IMR-90 (cell line): Measurements from ENCODE around the gene OAS3.

Source experiments
- BHLHE40 ChIP-seq: fragments of 150-350 bp; IDR thresholded peaks from 2 replicates; pipeline ENCODE4 v1.6.1; 2016; ENCODE audit warnings: mild to moderate bottlenecking, low read depth, low read length
- CEBPB ChIP-seq: IDR thresholded peaks from 2 replicates; pipeline ENCODE4 v1.6.1; 2012; ENCODE audit warnings: low read depth, low read length, improper control_type of control experiment
- FOS ChIP-seq: fragments of 150-350 bp; IDR thresholded peaks from 2 replicates; pipeline ENCODE4 v1.6.1; 2016; ENCODE audit warnings: low read depth, low read length
- MAZ ChIP-seq: IDR thresholded peaks from 2 replicates; pipeline ENCODE4 v1.6.1; 2012; ENCODE audit warnings: low read depth, mild to moderate bottlenecking, low read length, improper control_type of control experiment, moderate library complexity, borderline replicate concordance
- NFE2L2 ChIP-seq: fragments of 150-350 bp; IDR thresholded peaks from 2 replicates; pipeline ENCODE4 v1.6.1; 2016; ENCODE audit warnings: low read depth, mild to moderate bottlenecking, low read length
- POLR2A ChIP-seq: IDR thresholded peaks from 2 replicates; pipeline ENCODE4 v1.6.1; 2012; ENCODE audit warnings: mild to moderate bottlenecking, low read depth, low read length
- RAD21 ChIP-seq: IDR thresholded peaks from 2 replicates; pipeline ENCODE4 v1.6.1; 2012; ENCODE audit warnings: low read length, improper control_type of control experiment
- RCOR1 ChIP-seq: IDR thresholded peaks from 2 replicates; pipeline ENCODE4 v1.6.1; 2012; ENCODE audit warnings: mild to moderate bottlenecking, low read length, improper control_type of control experiment; ENCODE audit not compliant: insufficient replicate concordance
- RFX5 ChIP-seq: IDR thresholded peaks from 2 replicates; pipeline ENCODE4 v1.8.0; 2012; ENCODE audit warnings: low read depth, mild to moderate bottlenecking, low read length, moderate library complexity
- TF ChIP-seq, protein P1 (sequence below): conservative IDR thresholded peaks from 2 replicates; pipeline ENCODE4 v1.5.1; 2012; ENCODE audit warnings: mild to moderate bottlenecking, low read depth, low read length, improper control_type of control experiment
- TF ChIP-seq, protein P2 (sequence below): fragments of 150-350 bp; IDR thresholded peaks from 2 replicates; pipeline ENCODE4 v1.6.1; 2017; ENCODE audit warnings: mild to moderate bottlenecking, antibody characterized with exemption, low read length, low read depth

- TF ChIP-seq, protein P1, sequence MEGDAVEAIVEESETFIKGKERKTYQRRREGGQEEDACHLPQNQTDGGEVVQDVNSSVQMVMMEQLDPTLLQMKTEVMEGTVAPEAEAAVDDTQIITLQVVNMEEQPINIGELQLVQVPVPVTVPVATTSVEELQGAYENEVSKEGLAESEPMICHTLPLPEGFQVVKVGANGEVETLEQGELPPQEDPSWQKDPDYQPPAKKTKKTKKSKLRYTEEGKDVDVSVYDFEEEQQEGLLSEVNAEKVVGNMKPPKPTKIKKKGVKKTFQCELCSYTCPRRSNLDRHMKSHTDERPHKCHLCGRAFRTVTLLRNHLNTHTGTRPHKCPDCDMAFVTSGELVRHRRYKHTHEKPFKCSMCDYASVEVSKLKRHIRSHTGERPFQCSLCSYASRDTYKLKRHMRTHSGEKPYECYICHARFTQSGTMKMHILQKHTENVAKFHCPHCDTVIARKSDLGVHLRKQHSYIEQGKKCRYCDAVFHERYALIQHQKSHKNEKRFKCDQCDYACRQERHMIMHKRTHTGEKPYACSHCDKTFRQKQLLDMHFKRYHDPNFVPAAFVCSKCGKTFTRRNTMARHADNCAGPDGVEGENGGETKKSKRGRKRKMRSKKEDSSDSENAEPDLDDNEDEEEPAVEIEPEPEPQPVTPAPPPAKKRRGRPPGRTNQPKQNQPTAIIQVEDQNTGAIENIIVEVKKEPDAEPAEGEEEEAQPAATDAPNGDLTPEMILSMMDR = no peak
- TF ChIP-seq MAZ (no peak), BHLHE40 (no peak), RCOR1 (no peak), RAD21 (no peak), FOS (no peak), RFX5 (no peak), POLR2A (no peak), CEBPB (no peak), NFE2L2 (no peak)
- TF ChIP-seq, protein P2, sequence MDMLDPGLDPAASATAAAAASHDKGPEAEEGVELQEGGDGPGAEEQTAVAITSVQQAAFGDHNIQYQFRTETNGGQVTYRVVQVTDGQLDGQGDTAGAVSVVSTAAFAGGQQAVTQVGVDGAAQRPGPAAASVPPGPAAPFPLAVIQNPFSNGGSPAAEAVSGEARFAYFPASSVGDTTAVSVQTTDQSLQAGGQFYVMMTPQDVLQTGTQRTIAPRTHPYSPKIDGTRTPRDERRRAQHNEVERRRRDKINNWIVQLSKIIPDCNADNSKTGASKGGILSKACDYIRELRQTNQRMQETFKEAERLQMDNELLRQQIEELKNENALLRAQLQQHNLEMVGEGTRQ = no peak
These were observed 35.6 kb downstream of the OAS3 start for GRCh38 chr12:112973818-112974231.
